GM15510 (cell line): ENCODE measurements around the gene LTA4H.

Experiments
- POLR2A ChIP-seq: IDR thresholded peaks from 3 replicates; pipeline ENCODE4 v1.6.1; 2011; ENCODE audit warnings: borderline replicate concordance; ENCODE audit not compliant: insufficient read length; ENCODE audit errors: extremely low read depth

Gene LTA4H

GRCh38 chr12:95995238-95996031, 40.0 kb downstream of the LTA4H start:
- no peak for TF ChIP-seq POLR2A

- TF ChIP-seq POLR2A: no peak
Measured at GRCh38 chr12:95994476-95994875, 40.9 kb downstream of the LTA4H start.

- no peak for TF ChIP-seq POLR2A
Measured at GRCh38 chr12:95993907-95994306, 41.5 kb downstream of the LTA4H start.

DNA sequence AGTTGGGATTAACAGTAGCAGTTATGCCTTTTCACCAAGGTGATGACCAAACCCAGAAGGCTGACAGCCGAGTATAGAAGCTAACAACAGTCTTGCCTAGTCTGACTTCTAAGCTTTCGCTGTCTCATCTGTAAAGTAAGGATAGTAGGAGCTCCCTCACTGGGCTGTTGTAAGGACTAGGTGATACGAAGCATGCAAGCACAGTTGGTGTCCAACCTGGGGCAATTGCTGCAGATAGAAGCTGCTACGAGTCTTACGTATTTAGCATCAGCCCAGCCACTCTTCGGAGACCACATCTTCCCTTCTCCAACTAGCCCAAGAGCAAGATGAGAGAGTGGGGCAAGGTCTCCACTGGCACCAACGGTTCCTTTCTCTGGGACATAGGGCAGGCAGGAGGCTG, 45.3 kb downstream of the LTA4H start:
- no peak for TF ChIP-seq POLR2A

DNA sequence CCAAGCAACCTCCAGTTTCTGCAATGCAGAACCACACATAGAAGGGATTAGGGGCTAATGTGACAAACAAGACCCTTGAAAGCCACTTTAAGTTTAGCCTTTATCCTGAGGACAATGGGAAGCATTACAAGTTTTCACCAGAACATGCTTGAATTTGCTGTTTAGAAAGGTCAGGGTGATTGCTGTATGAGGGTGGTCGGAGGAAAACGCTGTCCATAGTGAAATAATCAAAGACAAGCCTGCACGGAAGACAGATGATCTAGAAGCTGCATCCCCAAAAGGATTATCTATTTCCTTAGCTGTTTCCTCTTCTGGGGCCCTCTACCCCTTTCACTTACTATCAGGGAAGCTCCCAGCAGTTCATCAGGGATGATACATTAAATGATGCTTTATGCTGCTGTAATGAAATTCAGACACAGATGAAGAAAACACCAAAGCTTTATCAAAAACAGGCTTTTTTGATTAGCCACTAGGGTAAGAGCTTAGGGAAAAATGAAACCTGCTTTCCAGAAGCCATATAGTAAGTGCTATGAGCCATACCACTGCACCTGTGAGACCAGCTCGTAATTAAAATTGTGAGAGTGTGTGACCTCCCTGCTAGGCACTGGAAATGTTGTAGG, 45.8 kb downstream of the LTA4H start:
- TF ChIP-seq POLR2A: no peak

- no peak for TF ChIP-seq POLR2A
Measured at GRCh38 chr12:95988506-95989275, 46.7 kb downstream of the LTA4H start.

DNA sequence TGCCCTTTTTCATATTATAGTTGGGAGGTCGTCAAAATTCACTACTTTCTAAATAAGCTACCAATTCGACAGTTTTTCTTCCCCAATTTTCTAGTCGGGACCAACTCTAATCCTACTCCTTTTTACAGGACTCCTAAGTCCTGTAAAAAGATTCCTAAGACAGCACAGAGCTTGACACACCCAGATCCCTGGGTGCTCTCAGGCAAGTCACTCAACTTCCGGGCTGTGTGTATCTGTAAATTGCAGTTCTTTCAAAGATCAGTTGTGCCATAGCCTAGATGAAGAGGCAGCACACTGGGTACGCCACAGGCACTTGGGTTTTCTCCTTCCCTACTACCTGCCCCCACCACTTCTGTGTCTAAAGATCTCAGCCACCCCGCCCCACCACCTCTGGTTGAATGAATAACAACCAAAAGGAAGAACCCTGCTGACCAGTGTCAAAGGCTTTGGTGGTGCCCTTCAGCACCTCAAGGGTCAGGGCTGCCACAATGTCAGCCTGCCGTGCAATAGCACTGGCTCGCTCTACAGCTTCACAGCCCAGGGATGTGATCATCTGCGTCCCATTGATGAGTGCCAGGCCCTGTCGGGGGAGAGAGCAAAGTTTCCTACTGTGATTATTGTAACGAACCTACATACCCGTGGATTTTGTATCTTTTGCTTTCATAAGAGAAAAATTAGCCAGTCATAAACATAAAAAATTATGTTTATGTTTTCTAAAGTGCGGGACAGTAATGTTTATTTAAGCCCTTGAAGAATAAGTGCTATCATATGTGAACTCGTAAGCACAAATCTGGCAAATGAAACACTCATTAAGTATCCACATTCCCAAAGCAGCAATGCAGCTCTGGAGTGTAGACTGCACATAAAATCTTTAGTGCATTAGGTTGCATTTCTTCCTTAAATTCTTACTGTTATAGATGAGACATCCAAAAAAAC, 48.5 kb downstream of the LTA4H start:
- no peak for TF ChIP-seq POLR2A

GRCh38 chr12:95984682-95985081, 50.7 kb downstream of the LTA4H start:
- no peak for TF ChIP-seq POLR2A

- TF ChIP-seq POLR2A: no peak
Measured at GRCh38 chr12:95982602-95983001, 52.8 kb downstream of the LTA4H start.

DNA sequence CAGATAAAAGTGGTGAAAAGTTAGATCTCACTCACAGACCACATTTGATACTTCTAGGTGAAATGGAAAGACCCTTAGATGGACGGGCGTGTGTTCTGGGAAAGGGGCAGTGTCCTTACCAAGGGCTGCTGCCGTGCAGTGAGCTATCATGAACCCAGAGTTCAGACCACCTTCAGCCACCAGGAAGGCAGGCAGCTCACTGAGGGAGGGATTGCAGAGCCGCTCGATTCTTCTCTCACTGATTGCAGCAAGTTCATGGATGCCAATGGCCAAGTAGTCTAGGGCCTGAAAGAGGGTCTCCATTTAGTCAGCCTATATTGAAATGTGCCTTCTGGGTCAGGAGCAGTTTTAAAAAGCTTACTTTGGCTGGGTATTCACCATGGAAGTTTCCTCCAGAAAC, 55.0 kb downstream of the LTA4H start:
- TF ChIP-seq POLR2A: no peak

DNA sequence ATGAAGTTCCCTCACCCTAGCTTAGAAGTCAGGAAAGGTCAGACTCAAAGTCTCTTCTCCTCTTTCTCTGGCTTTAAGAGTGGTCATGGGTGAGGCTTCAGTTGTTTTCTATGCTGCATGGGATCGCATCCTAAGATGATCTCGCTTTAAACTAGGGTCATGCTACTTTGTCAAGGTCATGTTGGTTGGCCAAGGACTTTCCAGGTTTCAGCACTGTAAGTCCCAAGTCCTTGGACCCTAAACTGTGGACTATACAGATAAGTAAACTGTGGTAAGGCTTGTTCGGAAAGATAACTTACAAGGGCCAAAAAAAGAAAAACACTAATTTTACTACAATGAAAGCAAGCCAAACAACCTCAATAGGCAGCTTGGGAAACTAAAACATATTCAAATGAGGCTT, 56.6 kb downstream of the LTA4H start:
- no peak for TF ChIP-seq POLR2A

- TF ChIP-seq POLR2A: no peak
Measured at GRCh38 chr12:95978351-95978750, 57.0 kb downstream of the LTA4H start.

DNA sequence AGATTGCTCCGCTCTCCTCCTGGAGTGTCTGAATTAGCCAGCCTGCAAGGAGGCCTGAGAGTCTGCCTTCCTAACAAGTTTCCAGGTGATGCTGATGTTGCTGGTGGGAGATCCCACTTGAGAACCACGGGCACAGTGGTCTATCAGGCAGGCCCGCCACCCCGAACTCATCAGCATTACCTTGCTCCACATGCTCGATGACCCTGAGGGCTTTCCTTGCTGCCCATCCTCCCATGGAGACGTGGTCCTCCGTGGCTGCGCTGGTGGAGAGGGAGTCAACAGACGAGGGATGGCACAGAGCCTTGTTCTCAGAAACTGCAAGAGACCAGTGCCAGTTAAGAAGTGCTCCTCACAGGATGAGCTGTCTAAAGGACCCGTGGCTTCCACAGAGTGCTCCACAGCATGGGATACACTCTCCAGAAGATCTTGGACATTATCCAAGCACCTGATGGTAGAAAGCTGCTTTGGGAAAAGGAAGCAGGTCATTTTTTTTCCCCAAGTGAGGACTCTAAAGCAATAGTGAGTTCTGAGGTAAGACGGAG, 57.6 kb downstream of the LTA4H start:
- no peak for TF ChIP-seq POLR2A

GRCh38 chr12:95976416-95976832, 59.0 kb downstream of the LTA4H start:
- no peak for TF ChIP-seq POLR2A

DNA sequence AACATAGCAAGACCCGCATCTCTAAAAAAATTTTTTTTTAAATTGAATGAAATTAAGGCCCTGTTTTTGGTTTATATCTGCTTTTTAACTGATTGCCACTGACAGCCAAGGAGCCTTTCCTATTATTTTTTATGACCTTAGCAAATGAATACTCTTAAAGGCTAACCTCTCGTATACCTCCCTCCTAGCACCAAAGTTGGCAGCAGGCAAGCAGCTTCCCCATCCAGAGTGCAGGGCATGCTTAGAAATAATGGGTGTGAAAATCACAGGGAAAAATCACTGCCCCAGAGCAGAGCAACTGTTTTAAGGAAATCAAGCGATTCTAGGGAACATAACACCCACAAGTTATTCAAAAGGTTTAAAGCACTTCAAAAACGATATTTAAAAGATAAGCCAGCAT, 59.9 kb downstream of the LTA4H start:
- no peak for TF ChIP-seq POLR2A

DNA sequence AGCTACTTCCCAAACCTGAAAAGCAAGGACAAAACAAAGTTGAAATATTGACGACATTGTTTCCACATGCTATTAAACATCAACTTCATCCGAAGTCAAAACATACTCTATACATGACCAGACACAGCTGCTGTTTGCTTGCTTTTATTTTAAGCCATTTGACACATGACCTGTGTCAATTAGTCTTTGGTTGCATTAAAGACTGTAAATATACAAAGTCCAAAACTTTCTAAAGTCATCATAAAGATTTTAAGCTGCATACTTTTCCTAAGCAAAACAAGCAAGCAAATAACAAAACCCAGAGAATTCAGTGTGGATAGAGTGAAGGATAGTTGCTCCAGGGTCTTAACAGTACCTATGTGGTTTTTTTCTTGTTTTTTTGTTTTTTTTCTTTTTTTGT, 61.0 kb downstream of the LTA4H start:
- TF ChIP-seq POLR2A: no peak
